ENCODE results near the gene MAP4K1. TPM values are rescaled to one million over a fixed set of nuclear protein-coding genes. Genes with fewer than 3 reads are reported as not detected.

MAP4K1 gene
- total RNA-seq, 2 donors from 2014 or later, result 12.3 to 17.8 TPM

DNA sequence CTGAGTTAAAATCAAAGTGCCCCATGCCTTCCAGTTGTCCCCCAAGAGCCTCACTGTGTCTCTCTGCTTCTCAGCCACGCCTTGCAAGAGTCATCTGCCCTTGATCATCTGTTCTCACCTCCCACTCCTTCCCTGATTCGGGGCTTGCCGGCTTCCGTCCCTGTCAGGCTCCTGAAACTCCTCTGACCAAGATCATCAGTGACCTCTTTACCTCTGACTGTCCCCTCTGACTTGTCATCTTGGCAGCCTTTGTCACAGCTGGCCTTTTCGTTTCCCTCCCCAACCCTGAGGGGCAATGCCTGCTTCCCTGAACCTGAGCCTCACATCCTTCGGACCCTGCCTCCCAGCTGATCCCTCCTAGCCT lies 66.3 kb downstream of the MAP4K1 start:
- Mint-ChIP-seq H3K36me3 (ENCODE audit: low read depth) (no peaks in the 10 kb centered on the region), H3K9me3 (no peaks in the 10 kb centered on the region), H3K4me3 (no peak overlapping the region), H3K27ac (no peak overlapping the region), H3K4me1 (no peaks in the 10 kb centered on the region), H3K27me3 (ENCODE audit: insufficient read depth) (no peaks in the 10 kb centered on the region)
- no peak overlapping the region for H3K9ac ChIP-seq (ENCODE audit: extremely low read depth, low read length, poor library complexity, severe bottlenecking)
- no peak overlapping the region for H3K4me3 ChIP-seq (ENCODE audit: low read length)
- no peaks in the 10 kb centered on the region for H3K9me3 ChIP-seq (ENCODE audit: control insufficient read depth, low read length)
- no peak for DNase-seq
- TF ChIP-seq CTCF (conservative IDR thresholded peaks at IDR 0.05), result no peak
- no peaks in the 10 kb centered on the region for H3K27me3 ChIP-seq (ENCODE audit: control insufficient read depth, insufficient read depth, low read length, poor library complexity, severe bottlenecking)
- no peaks in the 10 kb centered on the region for H3K36me3 ChIP-seq (ENCODE audit: control insufficient read depth, insufficient read depth, low read length)
- WGBS, 2 experiments (ENCODE audit: insufficient coverage in 1 of 2, insufficient read length in 1 of 2), result 86 to 89% methylated on average over 6 of the region's 6 CpGs
- H3K27ac ChIP-seq (ENCODE audit: low read depth, low read length), result no peak overlapping the region
- H3K4me1 ChIP-seq (ENCODE audit: control insufficient read depth, insufficient read depth, low read length), result no peaks in the 10 kb centered on the region

DNA sequence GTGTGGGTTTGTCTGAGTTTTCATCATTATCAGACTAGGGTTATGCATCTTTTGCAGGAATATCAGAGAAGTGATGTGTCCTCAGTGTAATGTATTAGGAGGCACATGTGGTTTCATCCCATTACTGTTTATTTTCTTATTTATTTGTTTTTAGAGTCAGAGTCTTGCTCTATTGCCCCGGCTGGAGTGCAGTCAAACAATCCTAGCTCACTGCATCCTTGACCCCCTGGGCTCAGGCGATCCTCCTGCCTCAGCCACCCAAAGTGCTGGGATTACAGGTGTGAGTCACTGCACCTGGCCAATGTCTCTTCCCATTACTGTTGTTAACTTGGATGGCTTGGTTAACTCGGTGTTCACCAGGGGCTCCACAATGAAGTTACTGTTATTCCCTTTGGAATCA lies 67.4 kb downstream of the MAP4K1 start:
- H3K4me1 Mint-ChIP-seq, result no peaks in the 10 kb centered on the region
- H3K36me3 Mint-ChIP-seq (ENCODE audit: low read depth), result no peaks in the 10 kb centered on the region
- DNase-seq, result no peak
- Histone ChIP-seq H3K9me3 (ENCODE audit: control insufficient read depth, low read length) (no peaks in the 10 kb centered on the region), H3K4me1 (ENCODE audit: control insufficient read depth, insufficient read depth, low read length) (no peaks in the 10 kb centered on the region), H3K27ac (ENCODE audit: low read depth, low read length) (no peak overlapping the region), H3K36me3 (ENCODE audit: control insufficient read depth, insufficient read depth, low read length) (no peaks in the 10 kb centered on the region), H3K9ac (ENCODE audit: extremely low read depth, low read length, poor library complexity, severe bottlenecking) (no peak overlapping the region), H3K27me3 (ENCODE audit: control insufficient read depth, insufficient read depth, low read length, poor library complexity, severe bottlenecking) (no peaks in the 10 kb centered on the region), H3K4me3 (ENCODE audit: low read length) (no peak overlapping the region)
- 77 to 96% methylated on average over 2 to 3 of the region's 3 CpGs for WGBS, 2 experiments (ENCODE audit: insufficient coverage in 1 of 2, insufficient read length in 1 of 2)
- no peaks in the 10 kb centered on the region for H3K9me3 Mint-ChIP-seq
- TF ChIP-seq CTCF (conservative IDR thresholded peaks at IDR 0.05), result no peak
- H3K4me3 Mint-ChIP-seq, result no peak overlapping the region
- no peaks in the 10 kb centered on the region for H3K27me3 Mint-ChIP-seq (ENCODE audit: insufficient read depth)
- H3K27ac Mint-ChIP-seq, result no peak overlapping the region

DNA sequence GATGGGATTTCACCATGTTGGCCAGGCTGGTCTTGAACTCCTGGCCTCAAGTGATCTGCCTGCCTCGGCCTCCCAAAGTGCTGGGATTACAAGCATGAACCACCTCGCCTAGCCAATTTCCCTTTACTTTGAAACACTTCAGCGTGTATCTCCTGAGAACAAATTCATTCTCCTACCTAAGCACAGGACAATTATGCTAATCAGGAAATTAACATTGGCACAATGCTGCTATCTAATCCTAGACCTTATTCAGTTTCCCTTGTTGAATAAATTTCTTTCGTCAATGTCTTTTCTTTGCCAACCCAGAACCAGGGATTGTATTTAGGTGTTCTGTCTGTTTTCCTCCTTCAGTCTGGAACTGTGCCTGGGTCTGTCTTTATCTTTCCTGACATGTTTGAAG lies 67.8 kb downstream of the MAP4K1 start:
- H3K27me3 ChIP-seq (ENCODE audit: control insufficient read depth, insufficient read depth, low read length, poor library complexity, severe bottlenecking), result no peaks in the 10 kb centered on the region
- H3K4me3 ChIP-seq (ENCODE audit: low read length), result no peak overlapping the region
- no peaks in the 10 kb centered on the region for H3K9me3 ChIP-seq (ENCODE audit: control insufficient read depth, low read length)
- no peak overlapping the region for H3K9ac ChIP-seq (ENCODE audit: extremely low read depth, low read length, poor library complexity, severe bottlenecking)
- H3K9me3 Mint-ChIP-seq, result no peaks in the 10 kb centered on the region
- no peak for DNase-seq
- no peak overlapping the region for H3K4me3 Mint-ChIP-seq
- H3K36me3 Mint-ChIP-seq (ENCODE audit: low read depth), result no peaks in the 10 kb centered on the region
- H3K36me3 ChIP-seq (ENCODE audit: control insufficient read depth, insufficient read depth, low read length), result no peaks in the 10 kb centered on the region
- 83 to 93% methylated on average over 3 to 4 of the region's 4 CpGs for WGBS, 2 experiments (ENCODE audit: insufficient coverage in 1 of 2, insufficient read length in 1 of 2)
- no peak for TF ChIP-seq CTCF (conservative IDR thresholded peaks at IDR 0.05)
- no peaks in the 10 kb centered on the region for H3K4me1 ChIP-seq (ENCODE audit: control insufficient read depth, insufficient read depth, low read length)
- H3K4me1 Mint-ChIP-seq, result no peaks in the 10 kb centered on the region
- H3K27ac ChIP-seq (ENCODE audit: low read depth, low read length), result no peak overlapping the region
- no peak overlapping the region for H3K27ac Mint-ChIP-seq
- no peaks in the 10 kb centered on the region for H3K27me3 Mint-ChIP-seq (ENCODE audit: insufficient read depth)
